Neural progenitor cell (in vitro differentiated cells): ENCODE measurements around the gene F7. TPM values are rescaled to one million over a fixed set of nuclear protein-coding genes. Genes with fewer than 3 reads are reported as not detected.

Experiments
- DNase-seq: peaks from one replicate; pipeline ENCODE4 v3.0.0-alpha.2; 2016; ENCODE audit warnings: low spot score
- H2AFZ ChIP-seq: fragments of 200-600 bp; sonication (generic); replicated peaks from 2 replicates; pipeline ENCODE4 v1.6.1; 2016; ENCODE audit warnings: antibody characterized with exemption
- H3F3A ChIP-seq: fragments of 200-600 bp; sonication (generic); 2 replicates; pipeline ENCODE4 v1.6.1; 2016; ENCODE audit warnings: antibody characterized with exemption, low read depth
- H3K27ac ChIP-seq: fragments of 200-600 bp; sonication (generic); 2 replicates; pipeline ENCODE4 v1.5.1; 2016; ENCODE audit warnings: mild to moderate bottlenecking
- H3K27me3 ChIP-seq: fragments of 200-600 bp; sonication (generic); 2 replicates; pipeline ENCODE4 v1.6.1; 2016; ENCODE audit warnings: mild to moderate bottlenecking, moderate library complexity
- H3K36me3 ChIP-seq: fragments of 200-600 bp; sonication (generic); 2 replicates; pipeline ENCODE4 v1.5.1; 2016
- H3K4me1 ChIP-seq: fragments of 200-600 bp; sonication (generic); 2 replicates; pipeline ENCODE4 v1.6.1; 2016; ENCODE audit warnings: mixed run types
- H3K4me2 ChIP-seq: fragments of 200-600 bp; sonication (generic); 2 replicates; pipeline ENCODE4 v1.6.1; 2016
- H3K4me3 ChIP-seq: fragments of 200-600 bp; sonication (generic); 2 replicates; pipeline ENCODE4 v1.5.1; 2016
- H3K79me2 ChIP-seq: fragments of 200-600 bp; sonication (generic); 2 replicates; pipeline ENCODE4 v1.6.1; 2016; ENCODE audit warnings: low read depth
- H3K9ac ChIP-seq: fragments of 200-600 bp; sonication (generic); 2 replicates; pipeline ENCODE4 v1.6.1; 2016
- H3K9me3 ChIP-seq: fragments of 200-600 bp; sonication (generic); 2 replicates; pipeline ENCODE4 v1.5.1; 2016; ENCODE audit warnings: low read depth
- H4K20me1 ChIP-seq: fragments of 200-600 bp; sonication (generic); 2 replicates; pipeline ENCODE4 v1.6.1; 2016; ENCODE audit warnings: low read depth
- H3K27ac Mint-ChIP-seq: 3 replicates; pipeline ENCODE4 v1.8.0; 2021; ENCODE audit warnings: mixed read lengths
- H3K27me3 Mint-ChIP-seq: 2 replicates; pipeline ENCODE4 v1.8.0; 2022; ENCODE audit warnings: low read depth, mild to moderate bottlenecking, inconsistent platforms, moderate library complexity, mixed read lengths; ENCODE audit not compliant: insufficient read depth
- H3K36me3 Mint-ChIP-seq: 3 replicates; pipeline ENCODE4 v1.8.0; 2021; ENCODE audit warnings: mixed read lengths
- H3K4me1 Mint-ChIP-seq: 3 replicates; pipeline ENCODE4 v1.8.0; 2021; ENCODE audit warnings: mixed read lengths
- H3K4me3 Mint-ChIP-seq: 3 replicates; pipeline ENCODE4 v1.8.0; 2021; ENCODE audit warnings: mild to moderate bottlenecking, moderate library complexity, mixed read lengths
- H3K9me3 Mint-ChIP-seq: 3 replicates; pipeline ENCODE4 v1.8.0; 2020; ENCODE audit warnings: mixed read lengths
- EZH2 ChIP-seq: fragments of 200-600 bp; sonication (generic); IDR thresholded peaks from 2 replicates; pipeline ENCODE4 v1.6.1; 2017; ENCODE audit warnings: antibody characterized with exemption, mild to moderate bottlenecking, moderate library complexity
- EZH2phosphoT487 ChIP-seq: fragments of 200-600 bp; sonication (generic); IDR thresholded peaks from 2 replicates; pipeline ENCODE4 v1.6.1; 2017; ENCODE audit warnings: antibody characterized with exemption
- total RNA-seq: library from RNA; depleted of rRNA; stranded (reverse); fragments of >200 nt; gene quantifications from 2 replicates; pipeline ENCODE4 v1.2.3, GENCODE V29; 2015; ENCODE audit warnings: low replicate concordance
- TF ChIP-seq, protein P1 (sequence below): fragments of 200-600 bp; sonication (generic); IDR thresholded peaks from 2 replicates; pipeline ENCODE4 v1.5.1; 2017; ENCODE audit warnings: antibody characterized with exemption, mild to moderate bottlenecking

F7 gene
- total RNA-seq, 1 donor from 2014 or later, result not detected

DNA sequence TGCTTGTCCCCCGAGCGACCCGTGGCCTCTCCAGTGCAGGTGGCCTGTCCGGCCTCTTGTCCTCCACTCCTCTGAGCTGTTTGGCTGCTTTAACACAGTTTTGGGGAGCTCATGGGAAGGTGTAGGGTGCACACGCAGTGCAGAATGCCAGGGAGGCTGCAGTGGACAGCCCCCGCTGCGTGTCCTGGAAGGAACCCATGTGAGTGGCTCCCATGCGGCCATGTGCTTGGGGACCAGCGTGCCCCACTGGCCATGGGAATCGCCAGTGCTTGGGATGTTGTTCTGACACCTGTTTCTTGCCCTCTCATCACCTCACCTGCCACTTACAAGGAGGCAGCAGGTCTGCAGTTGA, 22.6 kb upstream of the F7 start:
- Histone ChIP-seq H3F3A (no peaks in the 10 kb centered on the region), H3K4me3 (no peak overlapping the region), H3K4me2 (no peak overlapping the region), H3K4me1 (no peaks in the 10 kb centered on the region), H3K27ac (no peak overlapping the region), H4K20me1 (no peaks in the 10 kb centered on the region), H3K79me2 (no peaks in the 10 kb centered on the region), H3K36me3 (no peaks in the 10 kb centered on the region), H2AFZ (no peak overlapping the region), H3K9ac (no peak overlapping the region), H3K27me3 (no peaks in the 10 kb centered on the region), H3K9me3 (no peaks in the 10 kb centered on the region)
- Mint-ChIP-seq H3K36me3 (peaks cover 4% of the 10 kb centered on the region), H3K4me1 (peaks cover 6% of the 10 kb centered on the region), H3K27ac (no peak overlapping the region), H3K27me3 (peaks cover 4% of the 10 kb centered on the region), H3K9me3 (no peaks in the 10 kb centered on the region), H3K4me3 (no peak overlapping the region)
- TF ChIP-seq EZH2, result no peak
- no peak for DNase-seq

DNA sequence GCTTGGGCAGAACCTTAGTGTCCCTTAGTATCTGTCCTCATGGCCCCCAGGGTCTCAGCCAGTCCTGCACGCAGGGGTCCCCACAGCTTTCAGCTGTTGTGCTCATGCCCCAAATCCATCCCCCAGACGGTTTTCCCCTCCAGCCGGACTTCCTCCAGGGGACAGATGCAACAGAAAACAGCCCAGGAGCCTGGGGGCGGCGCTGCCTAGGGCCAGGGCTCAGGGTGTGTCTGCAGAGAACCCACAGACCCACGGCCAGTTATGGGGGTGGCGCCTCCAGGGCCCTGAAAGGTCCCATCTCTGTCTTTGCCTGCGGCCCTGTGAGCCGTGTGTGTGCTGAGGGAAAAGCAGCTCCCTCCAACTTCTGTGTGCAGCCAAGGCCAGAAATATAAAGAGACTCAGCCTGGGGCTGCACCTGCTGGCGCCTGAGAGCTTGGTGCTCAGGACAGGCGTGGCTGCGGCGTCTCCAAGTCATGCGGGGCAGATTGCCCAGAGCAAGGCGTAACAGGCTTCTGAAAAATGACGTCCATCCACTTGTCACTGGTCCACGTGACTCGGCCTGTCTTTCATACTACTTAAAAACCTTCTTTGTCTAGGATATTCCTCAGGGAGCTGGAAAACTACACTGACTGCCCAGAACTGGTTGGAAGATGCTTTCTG, 22.1 kb upstream of the F7 start:
- Histone ChIP-seq H3F3A (no peaks in the 10 kb centered on the region), H3K4me1 (no peaks in the 10 kb centered on the region), H3K79me2 (no peaks in the 10 kb centered on the region), H2AFZ (no peak overlapping the region), H3K4me3 (no peak overlapping the region), H3K27me3 (no peaks in the 10 kb centered on the region), H3K9me3 (no peaks in the 10 kb centered on the region), H4K20me1 (no peaks in the 10 kb centered on the region), H3K27ac (no peak overlapping the region), H3K9ac (no peak overlapping the region), H3K36me3 (no peaks in the 10 kb centered on the region), H3K4me2 (no peak overlapping the region)
- Mint-ChIP-seq H3K4me1 (peaks cover 6% of the 10 kb centered on the region), H3K27me3 (peaks cover 4% of the 10 kb centered on the region), H3K9me3 (no peaks in the 10 kb centered on the region), H3K36me3 (peaks cover 3% of the 10 kb centered on the region), H3K27ac (no peak overlapping the region), H3K4me3 (no peak overlapping the region)
- DNase-seq, result no peak
- TF ChIP-seq EZH2phosphoT487, result no peak
- TF ChIP-seq, protein P1, sequence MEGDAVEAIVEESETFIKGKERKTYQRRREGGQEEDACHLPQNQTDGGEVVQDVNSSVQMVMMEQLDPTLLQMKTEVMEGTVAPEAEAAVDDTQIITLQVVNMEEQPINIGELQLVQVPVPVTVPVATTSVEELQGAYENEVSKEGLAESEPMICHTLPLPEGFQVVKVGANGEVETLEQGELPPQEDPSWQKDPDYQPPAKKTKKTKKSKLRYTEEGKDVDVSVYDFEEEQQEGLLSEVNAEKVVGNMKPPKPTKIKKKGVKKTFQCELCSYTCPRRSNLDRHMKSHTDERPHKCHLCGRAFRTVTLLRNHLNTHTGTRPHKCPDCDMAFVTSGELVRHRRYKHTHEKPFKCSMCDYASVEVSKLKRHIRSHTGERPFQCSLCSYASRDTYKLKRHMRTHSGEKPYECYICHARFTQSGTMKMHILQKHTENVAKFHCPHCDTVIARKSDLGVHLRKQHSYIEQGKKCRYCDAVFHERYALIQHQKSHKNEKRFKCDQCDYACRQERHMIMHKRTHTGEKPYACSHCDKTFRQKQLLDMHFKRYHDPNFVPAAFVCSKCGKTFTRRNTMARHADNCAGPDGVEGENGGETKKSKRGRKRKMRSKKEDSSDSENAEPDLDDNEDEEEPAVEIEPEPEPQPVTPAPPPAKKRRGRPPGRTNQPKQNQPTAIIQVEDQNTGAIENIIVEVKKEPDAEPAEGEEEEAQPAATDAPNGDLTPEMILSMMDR, result no peak
- TF ChIP-seq EZH2, result no peak

DNA sequence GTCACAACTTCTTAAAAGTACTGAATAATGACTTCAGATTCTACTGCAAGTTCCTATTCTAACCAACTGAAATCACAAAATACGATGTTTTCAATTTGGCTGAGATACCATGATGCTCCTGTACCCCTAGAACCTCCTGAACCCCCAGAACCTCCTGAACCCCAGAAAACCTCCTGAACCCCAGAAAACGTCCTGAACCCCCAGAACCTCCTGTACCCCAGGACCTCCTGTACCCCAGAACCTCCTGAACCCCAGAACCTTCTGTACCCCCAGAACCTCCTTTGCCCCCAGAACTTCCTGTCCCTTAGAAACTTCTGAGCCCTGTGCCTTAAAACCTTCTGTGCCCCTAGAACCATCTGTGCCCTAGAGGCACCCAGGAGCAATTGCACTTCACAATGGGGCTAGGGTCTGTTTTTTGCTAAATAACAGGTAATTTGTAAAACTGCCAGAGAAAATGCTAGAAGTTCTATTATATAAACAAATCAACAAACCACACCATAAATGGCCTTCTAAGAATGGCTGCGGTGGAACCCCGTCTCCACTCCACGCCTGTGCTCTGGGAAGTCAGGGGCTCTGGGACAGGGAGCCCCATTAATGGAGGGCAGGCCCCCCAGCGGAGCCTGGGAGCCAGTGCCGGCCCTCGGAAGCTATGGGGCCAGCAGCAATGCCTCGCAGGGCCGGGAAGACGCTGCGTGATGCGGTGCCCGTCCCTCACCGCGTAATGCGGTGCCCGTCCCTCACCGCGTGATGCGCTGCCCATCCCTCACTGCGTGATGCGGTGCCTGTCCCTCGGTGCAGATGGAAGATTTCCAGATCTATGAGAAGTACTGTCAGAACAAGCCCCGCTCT, 21.3 kb upstream of the F7 start:
- Histone ChIP-seq H3K4me3 (no peak overlapping the region), H3K27me3 (no peaks in the 10 kb centered on the region), H4K20me1 (no peaks in the 10 kb centered on the region), H3K36me3 (no peaks in the 10 kb centered on the region), H3K9me3 (no peaks in the 10 kb centered on the region), H3K9ac (no peak overlapping the region), H3K4me2 (no peak overlapping the region), H3K27ac (no peak overlapping the region), H3K79me2 (no peaks in the 10 kb centered on the region), H2AFZ (no peak overlapping the region), H3F3A (no peaks in the 10 kb centered on the region), H3K4me1 (no peaks in the 10 kb centered on the region)
- no peak for DNase-seq
- no peaks in the 10 kb centered on the region for H3K9me3 Mint-ChIP-seq
- H3K4me1 Mint-ChIP-seq, result peaks cover 9% of the 10 kb centered on the region
- peak overlapping the region; percentile 60 for H3K27ac Mint-ChIP-seq
- no peak overlapping the region for H3K4me3 Mint-ChIP-seq
- peaks cover 4% of the 10 kb centered on the region for H3K27me3 Mint-ChIP-seq
- peaks cover 5% of the 10 kb centered on the region for H3K36me3 Mint-ChIP-seq
- TF ChIP-seq EZH2phosphoT487, result no peak
- TF ChIP-seq, protein P1, result peak; percentile 21
